Prostate gland (tissue), 2 donors: ENCODE measurements around the gene GIPC1. TPM values are rescaled to one million over a fixed set of nuclear protein-coding genes. Genes with fewer than 3 reads are reported as not detected.
"Not testable (repeated sequence)": the region's sequence is repeated elsewhere in the genome, so short reads cannot be mapped to it uniquely, and the experiment has no call there.

ENCODE experiments used
- DNase-seq: peaks from one replicate; pipeline ENCODE4 v3.0.0-alpha.2; 2019; ENCODE audit warnings: low spot score
- H3K27ac ChIP-seq, 2 donors: fragments of 200-600 bp; sonication (generic); 2 replicates each; pipeline ENCODE4 v1.5.1; 2017 to 2019
- H3K27me3 ChIP-seq: fragments of 200-600 bp; sonication (generic); replicated peaks from 2 replicates; pipeline ENCODE4 v1.5.1; 2019; ENCODE audit not compliant: insufficient read depth
- H3K36me3 ChIP-seq, 2 donors: fragments of 200-600 bp; sonication (generic); 1 replicate in 1 of 2; 2 replicates in 1 of 2; pipeline versions ENCODE4 v1.5.1 to v1.8.1; 2017 to 2019
- H3K4me1 ChIP-seq: fragments of 200-600 bp; sonication (generic); replicated peaks from 2 replicates; pipeline ENCODE4 v1.5.1; 2019
- H3K4me3 ChIP-seq, 2 donors: fragments of 200-600 bp; sonication (generic); 2 replicates each; pipeline ENCODE4 v1.5.1; 2017 to 2019
- H3K9me3 ChIP-seq: fragments of 200-600 bp; sonication (generic); 2 replicates; pipeline ENCODE4 v1.5.1; 2017
- CTCF ChIP-seq, 4 experiments: fragments of 200-600 bp in 2 of 4; fragments of 450-650 bp in 2 of 4; sonication (generic) in 2 of 4; IDR thresholded peaks; 1 replicate in 3 of 4; 2 replicates in 1 of 4; pipeline ENCODE4 v1.5.1; 2016 to 2019; ENCODE audit warnings: antibody characterized with exemption in 4 of 4, mild to moderate bottlenecking in 2 of 4, moderate library complexity in 2 of 4
- POLR2A ChIP-seq: fragments of 450-650 bp; IDR thresholded peaks from one replicate; pipeline ENCODE4 v1.6.1; 2016; ENCODE audit warnings: antibody characterized with exemption, mild to moderate bottlenecking
- POLR2AphosphoS5 ChIP-seq: sonication (generic); formaldehyde crosslinking; IDR thresholded peaks from one replicate; pipeline ENCODE4 v1.6.1; 2017; ENCODE audit warnings: antibody characterized with exemption
- WGBS: methylation state at CpG from one replicate; pipeline ENCODE4 v1.1.5; 2018; 5-methylcytosine and 5-hydroxymethylcytosine counted together
- intact Hi-C: fragments of 100-400 bp; cut with DNase I; formaldehyde crosslinking; loops from one replicate; pipeline ENCODE4 v1.14.2; 2022
- total RNA-seq, 2 donors: library from RNA; depleted of rRNA; stranded (reverse); fragments of >200 nt; gene quantifications; one replicate each; pipeline ENCODE4 v1.1.0, GENCODE V29; 2016

GIPC1 gene
- total RNA-seq, 2 donors from 2014 or later = 71.8 to 101 TPM

GRCh38 chr19:14511229-14511593, 15.3 kb upstream of the GIPC1 start:
- intact Hi-C loops = no loop called here
- peaks cover 9% of the 10 kb centered on the region for H3K4me1 ChIP-seq
- no peak for DNase-seq

GRCh38 chr19:14510311-14511228, 14.6 kb upstream of the GIPC1 start:
- peak overlapping the region; percentile 16 to 30 for H3K27ac ChIP-seq
- H3K4me3 ChIP-seq = no peak overlapping the region
- WGBS = 30% methylated on average over 22 of the region's 22 CpGs
- peaks cover 4% of the 10 kb centered on the region for H3K4me1 ChIP-seq
- intact Hi-C loops = no loop called here
- TF ChIP-seq POLR2A (no peak), POLR2AphosphoS5 (peak; percentile 5), CTCF (IDR thresholded peaks at IDR 0.05) (no peak)
- H3K36me3 ChIP-seq = peaks cover 0 to 9% of the 10 kb centered on the region in 2 donors
- H3K27me3 ChIP-seq = no peaks in the 10 kb centered on the region
- DNase-seq = no peak
- H3K9me3 ChIP-seq = no peaks in the 10 kb centered on the region

More at GRCh38 chr19:14511229-14511593, 15.3 kb upstream of the GIPC1 start:
- no peak overlapping the region for H3K4me3 ChIP-seq
- peak overlapping the region; percentile 16 to 30 for H3K27ac ChIP-seq
- no peaks in the 10 kb centered on the region for H3K9me3 ChIP-seq
- peaks cover 0 to 9% of the 10 kb centered on the region in 2 donors for H3K36me3 ChIP-seq
- TF ChIP-seq POLR2A (no peak), POLR2AphosphoS5 (no peak), CTCF (IDR thresholded peaks at IDR 0.05) (no peak)
- 73% methylated on average over 4 of the region's 4 CpGs for WGBS
- no peaks in the 10 kb centered on the region for H3K27me3 ChIP-seq

GRCh38 chr19:14507704-14508542, 12.0 kb upstream of the GIPC1 start:
- intact Hi-C loops = no loop called here
- 64% methylated on average over 12 of the region's 12 CpGs for WGBS
- no peak overlapping the region for H3K27ac ChIP-seq
- H3K36me3 ChIP-seq = no peaks in the 10 kb centered on the region
- H3K27me3 ChIP-seq = no peaks in the 10 kb centered on the region
- no peak for DNase-seq
- H3K9me3 ChIP-seq = no peaks in the 10 kb centered on the region
- TF ChIP-seq POLR2AphosphoS5 (no peak), CTCF (IDR thresholded peaks at IDR 0.05) (no peak), POLR2A (no peak)
- H3K4me3 ChIP-seq = no peak overlapping the region
- no peaks in the 10 kb centered on the region for H3K4me1 ChIP-seq

- Histone ChIP-seq H3K27ac (peak overlapping the region; percentile 75), H3K27me3 (no peaks in the 10 kb centered on the region), H3K9me3 (no peaks in the 10 kb centered on the region), H3K36me3 (no peaks in the 10 kb centered on the region), H3K4me1 (no peaks in the 10 kb centered on the region), H3K4me3 (no peak overlapping the region)
- no peak for TF ChIP-seq POLR2A
- TF ChIP-seq POLR2AphosphoS5 = peak; percentile 23
- TF ChIP-seq CTCF (IDR thresholded peaks at IDR 0.05) = peak; percentile 24 to 77 (median 60)
- 38% methylated on average over 19 of the region's 19 CpGs for WGBS
- intact Hi-C loops = no loop called here
- peak; percentile 58 for DNase-seq
Measured at GRCh38 chr19:14505488-14506239, 9.7 kb upstream of the GIPC1 start.

GRCh38 chr19:14504575-14504974, 8.6 kb upstream of the GIPC1 start:
- H3K4me3 ChIP-seq, H3K4me1 ChIP-seq, H3K36me3 ChIP-seq, H3K27ac ChIP-seq, H3K9me3 ChIP-seq, H3K27me3 ChIP-seq, intact Hi-C loops, DNase-seq: not testable (repeated sequence)
- WGBS = 89% methylated on average over 8 of the region's 8 CpGs
